K562 (cell line): ENCODE data around the gene HSDL2. TPM values are rescaled to one million over a fixed set of nuclear protein-coding genes. Genes with fewer than 3 reads are reported as not detected.
A peak's percentile ranks its signal among the peaks of the same experiment; 100 is the strongest.

Experiments
- ARID1B ChIP-seq: fragments of 450-650 bp; IDR thresholded peaks from 2 replicates; pipeline ENCODE4 v1.6.1; 2016; ENCODE audit warnings: antibody characterized with exemption, mild to moderate bottlenecking, inconsistent platforms
- ASH1L ChIP-seq: fragments of 450-650 bp; IDR thresholded peaks from 2 replicates; pipeline ENCODE4 v1.6.1; 2018; ENCODE audit warnings: borderline replicate concordance, mild to moderate bottlenecking, low read depth; ENCODE audit not compliant: partially characterized antibody
- CBFA2T2 ChIP-seq: fragments of 450-650 bp; conservative IDR thresholded peaks from 2 replicates; pipeline ENCODE4 v1.6.1; 2017; ENCODE audit warnings: mild to moderate bottlenecking
- CEBPB ChIP-seq: fragments of 450-650 bp; IDR thresholded peaks from 2 replicates; pipeline ENCODE4 v1.6.1; 2016; ENCODE audit warnings: missing genetic modification characterization, missing compliant biosample characterization
- CHD4 ChIP-seq: fragments of 200-600 bp; sonication (generic); IDR thresholded peaks from 3 replicates; pipeline ENCODE4 v1.6.1; 2012; ENCODE audit warnings: low read depth, mild to moderate bottlenecking, mixed read lengths, low read length, inconsistent platforms; ENCODE audit not compliant: insufficient read depth, insufficient replicate concordance, poor library complexity, severe bottlenecking
- EP300 ChIP-seq: IDR thresholded peaks from 2 replicates; pipeline ENCODE4 v1.6.1; 2012; ENCODE audit warnings: low read length, improper control_type of control experiment
- ESRRA ChIP-seq: fragments of 450-650 bp; IDR thresholded peaks from 2 replicates; pipeline ENCODE4 v1.6.1; 2014; ENCODE audit warnings: low read depth, mild to moderate bottlenecking, moderate library complexity, borderline replicate concordance
- ETS2 ChIP-seq: IDR thresholded peaks from 2 replicates; pipeline ENCODE4 v1.6.1; 2016; ENCODE audit warnings: borderline replicate concordance, missing genetic modification characterization, mild to moderate bottlenecking, moderate library complexity, missing compliant biosample characterization; ENCODE audit not compliant: poor library complexity, severe bottlenecking
- GABPA ChIP-seq: fragments of 200-800 bp; sonication (Bioruptor generic); conservative IDR thresholded peaks from 2 replicates; pipeline ENCODE4 v1.6.1; 2016; ENCODE audit warnings: low read depth, missing genetic modification characterization, missing compliant biosample characterization
- HMG20B ChIP-seq: fragments of 250-450 bp; sonication (Bioruptor Pico); IDR thresholded peaks from 2 replicates; pipeline ENCODE4 v1.5.0; 2021; ENCODE audit warnings: mild to moderate bottlenecking
- HNRNPH1 ChIP-seq: fragments of 200-400 bp; formaldehyde crosslinking; optimal IDR thresholded peaks from 2 replicates; pipeline ENCODE3; 2017; ENCODE audit warnings: low read depth, mild to moderate bottlenecking, low read length, moderate library complexity
- JUN ChIP-seq, 2 experiments: sonication (generic) in 1 of 2; formaldehyde crosslinking in 1 of 2; IDR thresholded peaks; 2 replicates each; pipeline versions ENCODE4 v1.6.1 to v1.8.0; 2012 to 2022; ENCODE audit warnings: borderline replicate concordance in 2 of 2, mild to moderate bottlenecking in 2 of 2, improper control_type of control experiment in 1 of 2, low read depth in 1 of 2, low read length in 1 of 2, missing genetic modification reagents in 1 of 2
- MTA3 ChIP-seq: fragments of 450-650 bp; formaldehyde crosslinking; IDR thresholded peaks from 2 replicates; pipeline ENCODE4 v1.6.1; 2017; ENCODE audit warnings: mild to moderate bottlenecking, borderline replicate concordance
- MYBL2 ChIP-seq, 2 experiments: fragments of 450-650 bp in 1 of 2; sonication (generic) in 1 of 2; formaldehyde crosslinking in 1 of 2; IDR thresholded peaks; 2 replicates each; pipeline versions ENCODE4 v1.6.1 to v1.8.1; 2017 to 2022; ENCODE audit warnings: borderline replicate concordance in 1 of 2, inconsistent platforms in 1 of 2, low read depth in 1 of 2, mild to moderate bottlenecking in 1 of 2, missing genetic modification reagents in 1 of 2, moderate library complexity in 1 of 2
- PYGO2 ChIP-seq: fragments of 450-650 bp; IDR thresholded peaks from 2 replicates; pipeline ENCODE4 v1.6.1; 2016; ENCODE audit warnings: mild to moderate bottlenecking, missing genetic modification characterization, moderate library complexity, missing compliant biosample characterization
- TAF15 ChIP-seq: fragments of 200-400 bp; formaldehyde crosslinking; IDR thresholded peaks from 2 replicates; pipeline ENCODE4 v1.6.1; 2017; ENCODE audit warnings: mild to moderate bottlenecking, low read depth, low read length, moderate library complexity
- ZBTB1 ChIP-seq: sonication (generic); formaldehyde crosslinking; IDR thresholded peaks from 2 replicates; pipeline ENCODE4 v1.8.1; 2023; ENCODE audit warnings: missing genetic modification reagents, low read depth, mild to moderate bottlenecking, borderline replicate concordance
- ZNF124 ChIP-seq: sonication (generic); formaldehyde crosslinking; IDR thresholded peaks from 2 replicates; pipeline ENCODE4 v1.8.1; 2022; ENCODE audit warnings: missing genetic modification reagents
- ZNF146 ChIP-seq: IDR thresholded peaks from one replicate; pipeline ENCODE4 v1.6.1; 2018; ENCODE audit warnings: missing compliant biosample characterization; ENCODE audit not compliant: unreplicated experiment
- ZNF696 ChIP-seq: fragments of 250-450 bp; sonication (Bioruptor Pico); conservative IDR thresholded peaks from 2 replicates; pipeline ENCODE4 v1.4.0; 2020; ENCODE audit warnings: mild to moderate bottlenecking, moderate library complexity
- ZSCAN29 ChIP-seq: fragments of 450-650 bp; IDR thresholded peaks from 2 replicates; pipeline ENCODE4 v1.6.1; 2017
- polyA plus RNA-seq, 8 experiments: library from polyadenylated mRNA; depleted of rRNA in 4 of 8; stranded (reverse) in 5 of 8; unstranded in 3 of 8; fragments of >200 nt; fragmentation: Nextera tagmentation in 2 of 8; fragmentation: Illumina TruSeq in 1 of 8; extraction: Ambion mirVana in 2 of 8; extraction: Trizol in 1 of 8; gene quantifications; 2 replicates each; pipeline versions ENCODE4 v1.2.1 to v1.2.3, GENCODE V29; 2011 to 2014; ENCODE audit warnings: inconsistent platforms in 1 of 8, missing spikeins in 1 of 8
- total RNA-seq, 7 experiments: library from RNA; depleted of rRNA in 6 of 7; stranded (reverse); fragments of >200 nt in 6 of 7; fragmentation: Illumina TruSeq in 2 of 7; extraction: Trizol in 2 of 7; gene quantifications; 2 replicates each; pipeline versions ENCODE4 v1.2.1 to v1.2.3, GENCODE V29; 2011 to 2021; ENCODE audit warnings: low replicate concordance in 1 of 7
- TF ChIP-seq, protein P1 (sequence below), 3 experiments: IDR thresholded peaks in 2 of 3; conservative IDR thresholded peaks in 1 of 3; 2 replicates each; pipeline ENCODE4 v1.5.1; 2011 to 2012; ENCODE audit warnings: low read length in 3 of 3, mild to moderate bottlenecking in 3 of 3, control low read depth in 2 of 3, improper control_type of control experiment in 1 of 3, inconsistent platforms in 1 of 3, low read depth in 1 of 3, mixed read lengths in 1 of 3, moderate library complexity in 1 of 3; ENCODE audit not compliant: insufficient read depth in 2 of 3
- TF ChIP-seq, protein P2 (sequence below), 2 experiments: fragments of 450-650 bp in 1 of 2; sonication (generic) in 1 of 2; formaldehyde crosslinking in 1 of 2; IDR thresholded peaks in 1 of 2; conservative IDR thresholded peaks in 1 of 2; 2 replicates each; pipeline versions ENCODE4 v1.6.1 to v1.8.1; 2016 to 2023; ENCODE audit warnings: mild to moderate bottlenecking in 2 of 2, moderate library complexity in 2 of 2, inconsistent platforms in 1 of 2, missing genetic modification reagents in 1 of 2
- TF ChIP-seq, protein P3 (sequence below): sonication (generic); IDR thresholded peaks from 2 replicates; pipeline ENCODE4 v1.6.1; 2016

Gene HSDL2
- total and polyA plus RNA-seq, 9 of the 15 experiments (the other 6 are each of a cell fraction or from before 2014, with no cell fraction given) = 22.8 to 74.1 (median 35.6) TPM

DNA sequence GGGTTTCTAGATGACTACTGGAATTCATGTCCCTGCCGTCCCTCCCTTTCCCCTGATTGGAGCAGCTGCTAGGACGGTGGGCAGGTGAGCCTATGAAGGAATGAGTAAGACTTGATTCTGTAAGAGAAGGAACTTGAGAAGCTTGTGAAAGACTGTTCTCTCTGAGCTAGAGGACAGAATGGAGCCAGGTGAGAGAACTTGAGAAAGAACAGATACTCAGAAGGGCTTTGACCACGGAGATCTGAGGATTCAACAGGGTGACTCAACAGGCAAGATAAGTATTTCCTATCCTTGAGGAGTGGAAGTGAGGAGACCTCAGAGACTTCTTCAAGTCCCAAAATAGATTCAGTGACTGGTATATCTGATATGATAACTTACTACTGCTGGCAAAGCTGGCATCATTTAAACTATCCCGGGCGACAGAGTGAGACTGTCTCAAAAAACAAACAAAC is 41.9 kb downstream of the HSDL2 start (continued):
- TF ChIP-seq, protein P1, sequence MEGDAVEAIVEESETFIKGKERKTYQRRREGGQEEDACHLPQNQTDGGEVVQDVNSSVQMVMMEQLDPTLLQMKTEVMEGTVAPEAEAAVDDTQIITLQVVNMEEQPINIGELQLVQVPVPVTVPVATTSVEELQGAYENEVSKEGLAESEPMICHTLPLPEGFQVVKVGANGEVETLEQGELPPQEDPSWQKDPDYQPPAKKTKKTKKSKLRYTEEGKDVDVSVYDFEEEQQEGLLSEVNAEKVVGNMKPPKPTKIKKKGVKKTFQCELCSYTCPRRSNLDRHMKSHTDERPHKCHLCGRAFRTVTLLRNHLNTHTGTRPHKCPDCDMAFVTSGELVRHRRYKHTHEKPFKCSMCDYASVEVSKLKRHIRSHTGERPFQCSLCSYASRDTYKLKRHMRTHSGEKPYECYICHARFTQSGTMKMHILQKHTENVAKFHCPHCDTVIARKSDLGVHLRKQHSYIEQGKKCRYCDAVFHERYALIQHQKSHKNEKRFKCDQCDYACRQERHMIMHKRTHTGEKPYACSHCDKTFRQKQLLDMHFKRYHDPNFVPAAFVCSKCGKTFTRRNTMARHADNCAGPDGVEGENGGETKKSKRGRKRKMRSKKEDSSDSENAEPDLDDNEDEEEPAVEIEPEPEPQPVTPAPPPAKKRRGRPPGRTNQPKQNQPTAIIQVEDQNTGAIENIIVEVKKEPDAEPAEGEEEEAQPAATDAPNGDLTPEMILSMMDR (IDR thresholded peaks at IDR 0.05 in 2 of 3, conservative IDR thresholded peaks at IDR 0.05 in 1 of 3; ENCODE audit: insufficient read depth in 2 of 3, low read depth in 1 of 3, low read length in 3 of 3) = 0 out of 6 replicates have a peak, but pooled peaks of 1 of the 3 experiments have one; percentile 22
- TF ChIP-seq CEBPB (0 out of 2 replicates have a peak, but pooled peaks have one; percentile 34), PYGO2 (tag) (no peak), MTA3 (no peak), ZBTB1 (CRISPR knock-in tag) (no peak), ESRRA (no peak), ARID1B (peak; percentile 73), HMG20B (no peak), CHD4 (peak; percentile 81), MYBL2 (IDR thresholded peaks at IDR 0.05; ENCODE audit: low read depth) (no peak), MYBL2 (CRISPR knock-in tag; IDR thresholded peaks at IDR 0.05; ENCODE audit: borderline replicate concordance) (no peak), JUN (IDR thresholded peaks at IDR 0.05; ENCODE audit: borderline replicate concordance, low read depth, low read length) (peak; percentile 67; the same call in 1 of the 2 replicates), JUN (CRISPR knock-in tag; IDR thresholded peaks at IDR 0.05; ENCODE audit: borderline replicate concordance) (no peak), GABPA (tag) (no peak), ETS2 (no peak), CBFA2T2 (peak; percentile 37; the same call in 1 of the 2 replicates), ASH1L (no peak), EP300 (peak; percentile 26; the same call in 1 of the 2 replicates), ZNF146 (CRISPR knock-in tag) (no peak), ZNF696 (CRISPR knock-in tag) (no peak), ZNF124 (no peak), TAF15 (no peak), ZSCAN29 (no peak), HNRNPH1 (no peak)
- TF ChIP-seq, protein P2, sequence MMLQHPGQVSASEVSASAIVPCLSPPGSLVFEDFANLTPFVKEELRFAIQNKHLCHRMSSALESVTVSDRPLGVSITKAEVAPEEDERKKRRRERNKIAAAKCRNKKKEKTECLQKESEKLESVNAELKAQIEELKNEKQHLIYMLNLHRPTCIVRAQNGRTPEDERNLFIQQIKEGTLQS (IDR thresholded peaks at IDR 0.05) = peak; percentile 78
- TF ChIP-seq, protein P2 (CRISPR knock-in tag; conservative IDR thresholded peaks at IDR 0.05) = no peak
- TF ChIP-seq, protein P3, sequence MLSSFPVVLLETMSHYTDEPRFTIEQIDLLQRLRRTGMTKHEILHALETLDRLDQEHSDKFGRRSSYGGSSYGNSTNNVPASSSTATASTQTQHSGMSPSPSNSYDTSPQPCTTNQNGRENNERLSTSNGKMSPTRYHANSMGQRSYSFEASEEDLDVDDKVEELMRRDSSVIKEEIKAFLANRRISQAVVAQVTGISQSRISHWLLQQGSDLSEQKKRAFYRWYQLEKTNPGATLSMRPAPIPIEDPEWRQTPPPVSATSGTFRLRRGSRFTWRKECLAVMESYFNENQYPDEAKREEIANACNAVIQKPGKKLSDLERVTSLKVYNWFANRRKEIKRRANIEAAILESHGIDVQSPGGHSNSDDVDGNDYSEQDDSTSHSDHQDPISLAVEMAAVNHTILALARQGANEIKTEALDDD = peak; percentile 47; the same call in 1 of the 2 replicates
